ENCODE results near the gene DNAI7.

DNAI7 gene

GRCh38 chr12:25100194-25101091, 94.5 kb downstream of the DNAI7 start:
- no peak for DNase-seq

- DNase-seq: no peak
Measured at GRCh38 chr12:25099010-25099409, 96.0 kb downstream of the DNAI7 start.

DNA sequence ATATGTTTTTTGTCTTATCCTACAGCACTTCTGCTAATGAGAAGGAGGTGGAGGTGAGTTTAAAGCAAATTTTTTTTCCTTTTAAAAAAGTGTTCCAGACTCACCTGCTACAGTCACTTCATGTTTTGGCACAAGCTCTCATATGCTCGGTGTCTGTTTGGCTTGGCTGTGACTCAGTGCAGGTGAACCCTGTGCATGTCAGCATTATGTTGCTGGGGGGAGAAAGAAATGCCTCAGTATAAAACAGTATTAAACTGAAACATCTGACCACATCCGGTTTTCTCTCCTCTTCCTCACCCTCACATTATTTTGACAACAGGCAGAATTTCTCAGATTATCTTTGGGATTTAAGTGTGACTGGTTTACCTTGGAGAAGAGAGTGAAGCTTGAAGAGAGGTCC, 105.2 kb downstream of the DNAI7 start:
- no peak for DNase-seq

DNA sequence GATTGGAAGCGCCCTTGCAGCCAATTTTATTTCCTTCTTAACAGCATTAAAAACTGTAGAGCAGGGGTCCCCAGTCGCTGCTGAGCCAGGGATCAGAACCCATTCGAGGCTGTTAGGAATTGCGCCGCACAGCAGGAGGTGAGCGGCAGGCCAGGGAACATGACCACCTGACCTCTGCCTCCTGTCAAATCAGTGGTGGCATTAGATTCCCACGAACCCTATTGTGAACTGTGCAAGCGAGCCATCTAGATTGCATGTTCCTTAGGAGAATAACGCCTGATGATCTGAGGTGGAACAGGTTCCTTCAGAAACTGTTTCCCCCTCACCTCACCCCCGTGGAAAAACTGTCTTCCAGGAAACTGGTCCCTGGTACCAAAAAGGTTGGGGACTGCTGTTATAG, 107.4 kb downstream of the DNAI7 start:
- DNase-seq: no peak

DNA sequence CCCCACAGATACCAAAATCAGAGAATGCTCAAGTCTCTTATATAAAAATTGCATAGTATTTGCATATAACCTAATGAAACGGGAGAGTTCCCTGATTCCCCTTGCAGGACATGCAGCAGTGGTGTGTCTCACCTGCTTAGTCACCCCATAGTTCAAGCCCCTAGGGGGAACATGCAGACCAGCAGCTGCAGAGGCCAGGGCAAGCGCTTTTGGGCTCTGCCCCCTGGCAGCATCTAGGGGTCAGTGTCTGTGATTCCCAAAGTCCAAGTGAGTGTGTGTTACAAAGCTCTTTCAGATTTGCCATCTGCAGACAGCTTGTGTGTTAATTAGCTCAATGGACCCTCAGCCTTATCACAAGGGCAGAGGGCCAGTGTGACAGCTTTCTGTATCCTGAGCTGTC, 110.1 kb downstream of the DNAI7 start:
- no peak for DNase-seq

- no peak for DNase-seq
Measured at GRCh38 chr12:25083211-25083610, 111.7 kb downstream of the DNAI7 start.

GRCh38 chr12:25082628-25083027, 112.3 kb downstream of the DNAI7 start:
- no peak for DNase-seq

- DNase-seq: no peak
Measured at GRCh38 chr12:25079393-25079792, 115.6 kb downstream of the DNAI7 start.

- DNase-seq: no peak
Measured at GRCh38 chr12:25074954-25075353, 120.0 kb downstream of the DNAI7 start.

DNA sequence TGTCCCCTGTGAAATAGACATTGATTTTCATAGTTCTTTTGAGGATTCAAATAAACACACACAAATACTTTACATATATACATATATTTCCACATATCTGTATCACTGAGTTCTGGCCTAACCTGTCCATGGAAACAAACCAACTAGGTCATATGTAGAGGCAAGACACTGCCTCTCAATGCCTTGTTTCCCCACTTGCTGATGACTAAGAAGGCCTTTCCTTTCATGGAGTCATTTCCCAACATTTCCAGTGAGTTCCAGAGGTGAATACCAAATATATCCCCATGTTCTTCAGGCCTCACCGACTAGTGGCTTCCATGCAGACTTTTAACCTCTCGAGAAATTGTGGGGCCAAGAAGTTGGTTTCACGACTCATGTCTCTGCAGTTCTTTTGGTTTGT, 120.8 kb downstream of the DNAI7 start:
- no peak for DNase-seq

DNA sequence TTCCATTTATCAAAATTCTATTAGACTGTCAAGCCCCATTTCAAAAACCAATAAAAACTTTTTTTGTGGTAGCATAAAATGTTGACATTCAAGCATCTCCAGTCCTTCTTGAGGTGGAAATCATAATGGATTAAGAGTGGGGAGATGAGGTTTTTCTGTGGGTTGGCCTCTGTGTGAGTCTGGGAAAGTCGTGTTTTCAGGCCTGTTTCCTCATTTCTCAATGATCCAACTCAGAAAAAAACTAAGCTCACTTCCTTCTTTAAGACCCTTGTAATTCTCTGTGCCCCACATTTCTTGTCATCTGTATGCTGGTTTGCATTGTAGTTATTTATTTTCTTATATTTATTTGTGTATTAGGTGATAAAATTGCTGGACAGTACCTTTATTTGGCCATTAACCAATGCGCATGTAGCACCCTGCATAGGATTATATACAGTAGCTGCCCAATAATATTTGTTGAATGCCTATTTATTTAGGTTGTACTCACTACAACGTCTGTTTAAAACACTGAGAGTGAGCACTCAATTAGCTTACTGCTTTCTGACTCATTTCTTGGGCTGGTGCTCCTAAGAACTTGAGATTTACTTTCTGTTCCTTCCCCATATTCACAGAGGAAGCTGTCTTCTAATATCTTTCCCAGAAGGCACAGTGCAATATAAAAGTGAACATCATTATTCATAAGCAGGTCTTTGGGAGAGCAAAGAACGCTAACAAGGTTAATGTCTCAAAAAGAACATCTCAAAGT, 121.9 kb downstream of the DNAI7 start:
- DNase-seq: no peak

DNA sequence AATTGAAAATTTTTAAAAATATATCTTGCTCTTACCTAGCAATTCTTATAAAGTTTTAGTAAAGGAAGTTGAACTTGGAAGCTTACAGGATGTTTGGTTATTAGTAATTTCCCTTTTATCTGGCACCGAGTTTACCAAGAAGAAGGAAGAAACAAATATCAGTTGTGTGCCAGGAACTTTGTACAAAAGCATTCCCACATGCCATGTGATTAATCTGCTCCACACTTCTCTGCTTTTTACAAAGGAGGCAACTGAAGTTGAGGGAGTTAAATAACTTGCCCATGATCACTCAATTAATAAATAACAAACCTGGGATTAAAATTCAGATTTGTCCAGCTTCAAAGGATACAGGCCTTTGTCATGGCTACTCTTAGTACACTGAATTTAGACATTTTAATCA, 123.6 kb downstream of the DNAI7 start:
- no peak for DNase-seq

GRCh38 chr12:25069224-25069623, 125.7 kb downstream of the DNAI7 start:
- DNase-seq: no peak

DNA sequence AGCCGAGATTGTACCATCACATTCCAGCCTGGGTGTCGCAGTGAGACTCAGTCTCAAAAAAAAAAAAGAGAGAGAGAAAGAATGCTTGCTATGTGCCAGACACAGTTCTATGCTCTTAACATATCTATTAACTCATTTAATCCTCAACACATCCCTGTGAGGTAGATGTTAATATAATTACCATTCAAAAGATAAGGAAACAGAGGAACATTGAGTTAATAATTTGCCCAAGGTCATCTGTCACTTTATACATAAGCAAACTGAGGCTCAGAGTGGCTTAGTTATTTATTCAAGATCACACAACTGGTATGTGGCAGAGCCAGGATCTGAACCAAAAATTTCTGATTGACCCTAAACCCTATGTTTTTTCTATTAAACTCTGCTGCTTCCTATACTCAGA, 129.9 kb downstream of the DNAI7 start:
- no peak for DNase-seq

DNA sequence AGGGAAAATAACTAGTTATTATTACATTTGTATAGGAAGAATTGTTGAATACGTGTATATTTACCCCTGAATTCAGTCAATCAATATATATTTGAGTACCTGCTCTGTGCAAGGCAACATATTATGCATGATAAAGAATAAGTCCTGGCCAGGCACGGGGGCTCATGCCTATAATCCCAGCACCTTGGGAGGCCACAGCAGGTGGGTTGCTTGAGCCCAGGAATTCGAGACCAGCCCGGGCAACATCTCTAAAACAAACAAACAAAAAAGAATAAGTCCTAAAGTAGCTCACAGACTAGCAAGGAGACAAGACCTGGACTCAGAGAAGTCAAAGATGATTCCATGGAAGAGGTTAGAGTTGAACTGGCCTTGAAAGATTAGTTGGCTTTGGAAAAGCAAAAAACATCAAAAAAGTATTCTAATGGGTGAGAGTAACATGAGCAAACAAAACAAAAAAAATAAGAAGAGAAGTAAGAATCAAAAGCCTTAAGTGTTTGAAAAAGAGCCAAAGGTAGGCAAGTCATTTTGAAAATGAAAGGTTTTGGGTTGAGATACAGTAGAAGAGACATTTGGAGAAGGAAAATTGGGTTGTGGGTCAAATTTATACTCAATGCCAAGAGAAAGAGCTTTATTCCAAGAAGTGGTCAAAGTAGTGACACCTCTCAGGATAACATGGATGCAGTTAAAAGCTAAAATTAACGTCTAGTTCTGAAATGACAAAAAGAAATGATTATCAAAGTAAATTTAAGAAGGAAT, 130.9 kb downstream of the DNAI7 start:
- no peak for DNase-seq

GRCh38 chr12:25058658-25059058, 136.3 kb downstream of the DNAI7 start:
- DNase-seq: no peak

Measured in fibroblast of upper back skin (primary cell).